GM18858 (cell line): ENCODE results near the gene MSI1.

Experiments used
- ATAC-seq: cut with Tn5 transposase; IDR thresholded peaks from one replicate; pipeline ENCODE4 v1.9.1; 2021; ENCODE audit not compliant: unreplicated experiment

Gene MSI1

DNA sequence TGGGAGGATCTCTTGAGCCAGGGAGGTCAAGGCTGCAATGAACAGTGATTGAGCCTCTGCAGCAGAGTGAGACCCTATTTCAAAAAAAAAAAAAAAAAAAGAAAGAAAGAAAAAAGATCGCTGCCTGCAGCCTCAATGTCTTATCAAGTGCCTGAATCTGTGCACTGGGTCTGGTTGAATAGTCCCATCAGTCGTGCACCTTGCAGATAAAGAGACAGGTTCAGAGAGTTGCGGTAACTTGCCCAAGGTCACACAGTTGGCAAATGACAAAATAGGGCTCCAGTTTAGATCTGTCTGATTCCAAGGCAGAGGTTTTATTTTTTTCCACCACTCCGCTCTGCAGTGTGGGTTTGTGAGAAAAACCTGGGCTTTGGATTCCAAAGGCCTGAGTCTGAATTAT lies 40.7 kb downstream of the MSI1 start:
- ATAC-seq, result no peak

DNA sequence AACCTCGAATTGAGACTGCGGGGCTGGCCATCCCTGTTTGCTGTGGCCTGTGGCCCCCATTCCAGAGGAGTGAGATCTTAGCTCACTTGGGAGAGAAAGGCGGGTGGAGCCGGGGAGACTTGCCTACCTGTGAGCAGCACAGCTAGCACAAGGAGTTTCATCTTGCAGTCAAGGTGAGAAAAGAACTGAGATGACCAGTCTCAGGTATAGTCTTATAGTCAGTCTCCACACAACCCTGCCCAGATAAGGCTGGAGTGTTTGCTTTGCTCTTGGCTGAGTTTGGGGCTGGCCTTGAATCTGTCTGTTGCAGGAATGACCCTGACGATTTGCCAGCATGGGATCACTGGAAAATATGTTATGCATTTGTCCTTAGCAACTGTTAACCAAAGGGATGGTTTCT lies 41.4 kb downstream of the MSI1 start, which contains the start of gene PLA2G1B:
Gene PLA2G1B, minus strand, starts transcription at position 187 of the 400 bp plus-strand sequence. Its CDS starts 26 bp downstream, at position 161.
- no peak for ATAC-seq

DNA sequence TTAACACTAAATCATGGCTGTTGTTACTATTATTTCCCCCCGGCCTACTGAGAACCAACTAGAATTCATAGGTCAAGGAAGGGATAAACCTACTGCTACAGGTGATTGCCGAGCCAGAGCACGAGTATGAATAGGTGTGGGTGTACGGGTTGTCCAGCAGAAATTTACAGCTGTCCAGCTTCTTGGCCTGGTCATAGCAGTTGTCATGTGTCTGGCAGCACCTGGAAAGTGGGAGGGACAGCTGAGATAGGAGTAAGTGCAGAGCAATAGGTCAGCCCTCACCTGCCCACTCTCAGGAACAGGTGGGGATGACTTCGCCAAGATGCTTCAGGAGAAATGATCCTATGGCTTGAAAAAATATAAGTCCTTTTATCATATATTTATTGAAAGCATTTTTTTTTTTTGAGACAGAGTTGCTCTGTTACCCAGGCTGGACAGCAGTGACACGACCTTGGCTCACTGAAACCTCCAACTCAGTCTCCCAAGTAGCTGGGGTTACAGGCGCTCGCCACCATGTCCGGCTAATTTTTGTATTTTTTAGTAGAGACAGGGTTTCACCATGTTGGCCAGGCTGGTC lies 44.0 kb downstream of the MSI1 start:
- ATAC-seq, result no peak

DNA sequence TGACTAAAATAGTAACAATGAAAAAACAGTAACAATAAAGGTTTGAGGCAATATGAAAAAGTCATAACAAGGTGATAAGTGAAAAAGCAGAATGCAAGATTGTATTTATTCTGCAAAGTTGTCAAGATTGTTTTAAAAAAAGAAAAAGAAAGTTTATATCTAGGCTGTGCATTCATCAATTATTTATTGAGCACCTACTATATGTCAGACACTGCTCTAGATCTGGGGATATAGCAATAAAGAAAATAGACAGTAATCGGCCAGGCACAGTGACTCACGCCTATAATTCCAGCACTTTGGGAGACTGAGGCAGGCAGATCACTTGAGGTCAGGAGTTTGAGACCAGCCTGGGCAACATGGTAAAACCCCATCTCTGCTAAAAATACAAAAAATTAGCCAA lies 45.2 kb downstream of the MSI1 start:
- no peak for ATAC-seq

DNA sequence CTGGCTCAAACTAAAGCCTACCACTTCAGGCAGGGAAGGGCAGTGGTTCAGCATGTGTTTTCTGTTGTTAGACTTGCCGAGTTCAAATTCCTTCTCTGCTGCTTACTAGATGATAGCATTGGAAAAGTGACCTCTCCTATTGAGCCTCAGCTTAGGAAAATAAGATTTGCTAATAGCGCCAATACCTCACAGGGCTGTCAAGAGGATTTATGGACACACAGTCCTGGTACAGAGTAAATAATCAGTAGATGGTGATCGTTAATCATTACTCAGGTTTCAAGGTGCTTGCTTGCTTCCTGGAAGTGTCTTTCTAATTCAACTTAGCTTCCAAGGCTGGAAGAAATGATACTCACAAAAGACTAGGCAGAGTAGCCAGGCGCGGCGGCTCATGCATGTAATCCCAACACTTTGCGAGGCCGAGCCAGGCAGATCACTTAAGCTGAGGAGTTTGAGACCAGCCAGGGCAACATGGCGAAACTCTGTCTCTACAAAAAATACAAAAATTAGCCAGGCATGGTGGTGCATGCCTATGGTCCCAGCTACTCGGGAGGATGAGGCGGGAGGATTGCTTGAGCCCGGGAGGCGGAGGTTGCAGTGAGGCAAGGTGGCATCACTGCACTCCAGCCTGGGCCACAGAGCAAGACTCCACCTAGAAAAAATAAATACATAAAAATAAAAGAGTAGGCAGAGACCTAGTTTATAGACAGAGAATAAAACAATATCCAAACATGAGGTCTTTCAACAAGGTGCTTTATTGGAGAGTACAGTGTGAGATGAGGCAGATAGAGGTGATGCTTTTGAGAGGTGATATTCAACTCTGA lies 47.4 kb downstream of the MSI1 start:
- ATAC-seq, result no peak

DNA sequence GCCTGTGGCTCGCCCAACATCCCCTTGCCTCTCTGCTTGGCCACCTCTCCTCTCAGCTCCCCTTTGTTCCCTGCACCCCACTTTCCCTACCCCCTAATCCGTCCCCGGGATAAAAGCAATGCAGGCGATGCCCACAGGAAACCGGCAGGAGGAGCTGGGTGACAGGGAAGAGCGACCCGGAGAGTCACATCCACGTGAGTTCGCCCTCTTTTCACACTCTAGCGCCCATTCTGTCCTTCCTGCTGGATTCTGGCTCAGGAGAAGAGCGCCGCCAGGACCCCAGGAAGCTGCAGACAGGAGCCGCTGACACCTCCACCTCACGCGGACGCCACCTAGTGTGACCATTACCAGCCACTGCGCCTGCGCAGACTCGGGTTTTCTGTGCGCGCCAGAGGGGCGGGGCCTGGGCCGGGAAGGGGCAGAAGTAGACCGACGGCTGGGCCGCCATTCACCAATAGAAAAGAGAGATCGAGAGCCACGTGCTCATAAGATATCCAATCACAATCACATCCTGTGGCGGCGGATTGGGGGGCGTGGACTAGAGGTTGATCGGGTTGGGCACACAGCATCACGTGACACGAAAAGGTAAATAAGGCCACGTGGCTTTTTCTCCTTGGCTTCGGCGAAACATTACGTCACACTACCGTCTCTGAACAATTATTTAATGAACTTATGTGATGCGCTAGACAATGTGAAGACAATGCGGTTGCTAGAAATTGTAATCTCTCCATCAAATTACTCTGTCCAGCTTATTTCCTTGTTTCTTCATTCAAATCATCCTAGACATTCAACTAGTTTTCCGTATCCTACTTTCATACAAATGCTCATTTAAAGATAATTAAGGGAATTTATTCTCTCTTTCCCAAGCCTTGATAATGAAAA lies 51.5 kb downstream of the MSI1 start:
- peak; percentile 85 for ATAC-seq

DNA sequence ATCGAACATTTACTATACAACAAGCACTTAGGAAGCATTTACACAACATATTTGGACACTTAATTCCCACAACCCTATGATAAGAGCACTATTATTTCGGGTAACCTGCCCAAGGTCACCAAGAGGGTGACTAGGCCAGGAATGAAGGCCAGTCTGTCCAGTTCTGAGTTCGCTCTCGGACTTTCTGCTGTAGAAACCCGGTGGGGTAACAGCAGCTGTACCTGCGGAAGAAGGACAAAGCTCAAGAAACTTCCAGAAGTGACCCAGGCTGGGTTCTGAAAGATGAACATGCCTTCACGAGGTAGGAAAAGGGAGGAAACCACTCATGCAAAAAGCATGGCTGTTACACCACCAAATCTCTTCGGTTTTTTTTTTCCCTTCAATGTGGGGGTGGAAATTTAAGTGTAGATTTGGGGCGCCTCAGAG lies 52.2 kb downstream of the MSI1 start:
- no peak for ATAC-seq

DNA sequence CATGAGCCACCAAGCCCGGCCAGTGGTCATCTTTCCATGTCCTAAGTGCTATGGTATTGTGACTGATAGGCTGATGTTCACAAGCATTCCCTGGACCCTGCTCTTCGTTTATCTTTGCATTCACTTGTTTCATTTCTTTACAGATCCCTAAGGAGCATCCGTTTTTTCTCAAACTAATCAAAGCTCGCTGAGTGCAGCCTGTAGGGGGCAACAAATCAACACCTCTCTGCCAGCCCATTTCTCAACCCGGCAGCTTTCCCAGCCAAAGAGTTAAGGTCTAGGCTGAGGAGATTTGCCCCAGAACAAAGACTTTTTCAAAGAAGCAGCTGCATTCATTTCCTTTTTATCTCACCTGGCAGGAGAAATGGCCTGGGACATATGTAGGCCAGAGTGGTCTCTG lies 54.7 kb downstream of the MSI1 start:
- ATAC-seq, result no peak

DNA sequence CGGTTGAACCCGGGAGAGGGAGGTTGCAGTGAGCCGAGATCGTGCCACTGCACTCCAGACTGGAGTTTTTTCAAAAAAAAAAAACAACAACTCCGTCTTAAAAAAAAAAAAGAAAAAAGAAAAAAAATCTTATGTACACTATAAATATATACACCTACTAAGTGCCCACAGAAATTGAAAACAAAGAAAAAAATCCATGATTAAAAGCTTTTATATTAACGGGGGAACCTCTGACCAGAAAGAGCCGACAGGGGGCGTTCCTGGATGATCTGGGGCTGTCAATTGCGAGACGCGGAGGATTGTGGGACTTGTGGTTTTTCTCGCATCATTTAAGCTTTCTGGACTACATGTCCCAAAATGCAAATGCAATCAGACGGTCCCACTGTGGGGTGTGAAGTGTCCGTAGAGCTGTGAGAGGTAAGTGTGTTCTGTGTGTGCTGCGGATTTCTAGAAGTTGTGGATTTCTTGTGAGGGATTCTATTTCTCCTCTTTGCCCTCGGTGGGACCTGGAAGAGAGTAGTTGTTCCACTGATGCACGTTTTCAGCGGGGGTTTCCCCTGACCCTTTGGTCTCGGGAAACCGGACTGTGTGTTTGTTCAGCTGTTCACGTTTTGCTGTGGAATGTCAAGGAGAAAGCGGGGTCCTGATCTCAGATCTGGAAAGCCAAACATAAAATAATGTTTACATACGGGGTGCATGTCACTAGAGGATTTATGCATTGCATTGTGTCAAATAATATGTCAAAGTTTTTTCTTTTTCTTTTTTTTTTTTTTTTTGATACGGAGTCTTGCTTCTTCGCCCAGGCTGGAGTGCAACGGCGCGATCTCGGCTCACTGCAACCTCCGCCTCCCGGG lies 66.8 kb downstream of the MSI1 start, which contains the start of gene SIRT4:
Gene SIRT4, plus strand, starts transcription at position 360 of the 854 bp plus-strand sequence. CDS start 1,241 bp downstream, outside the sequence.
- peak; percentile 78 for ATAC-seq

DNA sequence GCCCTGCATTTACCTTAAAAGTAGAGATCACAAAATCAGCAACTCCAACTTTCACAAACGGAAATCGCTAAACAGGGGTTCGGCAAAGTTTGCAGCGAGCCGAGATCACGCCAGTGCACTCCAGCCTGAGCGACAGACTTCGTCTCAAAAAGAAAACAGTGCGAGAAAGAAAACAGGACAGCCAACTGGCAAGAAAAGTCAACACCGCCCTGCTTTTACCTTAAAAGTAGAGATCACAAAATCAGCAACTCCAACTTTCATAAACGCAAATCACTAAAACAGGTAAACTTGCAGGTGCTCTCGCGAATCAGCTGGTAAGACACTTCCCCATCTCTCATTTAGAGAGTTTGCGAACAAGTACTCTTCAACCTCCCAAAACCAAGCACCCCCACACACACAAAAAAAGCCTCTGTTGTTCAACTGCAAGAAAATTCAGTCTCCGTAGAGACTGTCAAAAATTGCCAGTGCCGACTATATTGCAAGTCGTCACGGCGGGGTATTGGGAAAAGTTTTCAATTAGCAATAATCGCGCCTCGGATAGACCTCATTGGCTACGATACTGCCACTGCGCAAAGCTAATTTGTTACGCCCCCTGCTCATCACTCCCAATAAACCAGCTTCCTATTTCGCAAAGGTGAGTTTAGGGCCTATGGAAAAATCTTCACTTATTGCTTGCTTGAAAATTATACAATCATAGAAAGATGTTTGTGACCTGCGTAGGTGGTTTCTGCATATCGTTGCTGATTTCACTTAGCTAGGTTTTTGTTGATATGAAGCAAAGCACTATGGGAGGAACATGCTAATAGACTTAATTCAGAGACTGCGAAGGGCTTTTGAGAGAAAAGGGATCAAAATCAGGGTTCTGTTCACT lies 76.1 kb downstream of the MSI1 start, which contains the start of gene RNU4-1:
Gene RNU4-1, minus strand, starts transcription at position 577 of the 871 bp plus-strand sequence.
- ATAC-seq, result peak; percentile 41

DNA sequence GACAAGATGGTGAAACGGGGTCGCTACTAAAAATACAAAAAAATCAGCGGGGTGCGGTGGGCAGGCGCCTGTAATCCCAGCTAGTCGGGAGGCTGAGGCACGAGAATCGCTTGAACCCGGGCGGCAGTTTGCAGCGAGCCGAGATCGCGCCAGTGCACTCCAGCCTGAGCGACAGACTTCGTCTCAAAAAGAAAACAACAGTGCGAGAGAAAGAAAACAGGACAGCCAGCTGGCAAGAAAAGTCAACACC lies 76.6 kb downstream of the MSI1 start:
- ATAC-seq, result peak; percentile 2
